ENCODE measurements around the gene KLK6. TPM values are rescaled to one million over a fixed set of nuclear protein-coding genes. Genes with fewer than 3 reads are reported as not detected.

KLK6 gene
- polyA plus RNA-seq, 4 donors, result 30.9 to 45.1 (median 35.1) TPM

GRCh38 chr19:50959731-50960500 lies 9.5 kb downstream of the KLK6 start:
- no peak for DNase-seq (ENCODE audit: low read depth in 4 of 4, low spot score in 2 of 4)

DNA sequence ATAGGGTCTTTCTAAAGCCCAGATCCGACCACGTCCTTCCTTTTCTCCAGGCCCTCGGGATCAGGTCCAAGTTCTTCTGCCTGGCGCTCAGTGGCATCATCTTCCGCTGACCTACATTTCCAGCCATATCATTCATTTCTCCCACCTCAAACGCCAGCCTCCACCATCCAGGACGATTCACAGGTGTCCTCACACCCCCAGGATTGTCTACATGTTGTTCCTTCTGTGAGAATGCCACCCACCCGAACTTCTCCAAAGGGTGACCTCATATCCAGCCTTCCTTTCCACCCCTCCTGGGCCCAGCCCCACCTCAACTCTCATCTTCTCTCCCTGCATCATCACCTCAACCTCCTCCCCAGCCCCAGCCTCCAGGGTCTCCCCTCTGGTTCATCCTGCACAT lies 11.8 kb downstream of the KLK6 start:
- no peak for DNase-seq (ENCODE audit: low read depth in 4 of 4, low spot score in 2 of 4)

DNA sequence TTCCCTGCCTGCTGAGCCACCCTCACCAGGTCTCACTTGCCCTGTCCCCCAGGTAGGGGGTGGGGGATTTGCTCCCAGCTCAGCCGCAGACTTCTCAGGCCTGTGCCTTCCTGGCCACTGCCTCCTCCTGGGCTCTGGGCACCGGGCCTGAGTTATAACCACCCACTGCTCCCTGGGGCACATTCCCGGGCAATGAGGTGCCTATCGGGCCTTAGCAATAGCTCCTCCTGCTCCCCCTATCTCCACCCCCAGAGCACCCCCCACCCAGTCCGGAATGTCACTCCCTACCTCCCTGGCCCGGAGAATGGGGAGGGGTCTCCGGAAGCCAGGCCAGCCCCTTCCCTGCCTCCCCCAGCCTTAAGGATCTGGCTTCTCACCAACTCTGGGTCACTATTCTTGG lies 16.5 kb downstream of the KLK6 start, which contains the start of gene KLK5:
KLK5 (minus strand) TSS at position 129 of the 400 bp plus-strand sequence. CDS start 381 bp downstream, outside the sequence.
- no peak for DNase-seq (ENCODE audit: low read depth in 4 of 4, low spot score in 2 of 4)

GRCh38 chr19:50949861-50950260 lies 19.5 kb downstream of the KLK6 start:
- no peak for DNase-seq (ENCODE audit: low read depth in 4 of 4, low spot score in 2 of 4)

GRCh38 chr19:50947123-50947522 lies 22.3 kb downstream of the KLK6 start:
- no peak for DNase-seq (ENCODE audit: low read depth in 4 of 4, low spot score in 2 of 4)

DNA sequence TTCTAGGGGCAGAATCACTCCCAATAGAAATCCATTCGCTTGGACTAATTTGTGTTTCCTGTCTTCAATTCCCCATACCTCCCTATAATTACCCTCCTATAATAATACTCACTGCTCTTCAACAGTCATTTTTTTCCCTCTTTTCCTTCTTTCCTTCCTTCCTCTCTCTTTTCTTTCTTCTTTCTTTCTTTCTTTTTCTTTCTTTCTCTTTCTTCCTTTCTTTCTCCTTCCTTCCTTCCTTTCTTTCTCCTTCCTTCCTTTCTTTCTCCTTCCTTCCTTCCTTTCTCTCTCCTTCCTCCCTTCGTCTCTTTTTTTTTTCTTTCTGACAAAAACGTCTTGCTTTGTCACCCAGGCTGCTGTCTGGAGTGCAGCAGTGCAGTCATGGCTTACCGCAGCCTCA lies 24.6 kb downstream of the KLK6 start:
- DNase-seq (ENCODE audit: low read depth in 4 of 4, low spot score in 2 of 4), result no peak

DNA sequence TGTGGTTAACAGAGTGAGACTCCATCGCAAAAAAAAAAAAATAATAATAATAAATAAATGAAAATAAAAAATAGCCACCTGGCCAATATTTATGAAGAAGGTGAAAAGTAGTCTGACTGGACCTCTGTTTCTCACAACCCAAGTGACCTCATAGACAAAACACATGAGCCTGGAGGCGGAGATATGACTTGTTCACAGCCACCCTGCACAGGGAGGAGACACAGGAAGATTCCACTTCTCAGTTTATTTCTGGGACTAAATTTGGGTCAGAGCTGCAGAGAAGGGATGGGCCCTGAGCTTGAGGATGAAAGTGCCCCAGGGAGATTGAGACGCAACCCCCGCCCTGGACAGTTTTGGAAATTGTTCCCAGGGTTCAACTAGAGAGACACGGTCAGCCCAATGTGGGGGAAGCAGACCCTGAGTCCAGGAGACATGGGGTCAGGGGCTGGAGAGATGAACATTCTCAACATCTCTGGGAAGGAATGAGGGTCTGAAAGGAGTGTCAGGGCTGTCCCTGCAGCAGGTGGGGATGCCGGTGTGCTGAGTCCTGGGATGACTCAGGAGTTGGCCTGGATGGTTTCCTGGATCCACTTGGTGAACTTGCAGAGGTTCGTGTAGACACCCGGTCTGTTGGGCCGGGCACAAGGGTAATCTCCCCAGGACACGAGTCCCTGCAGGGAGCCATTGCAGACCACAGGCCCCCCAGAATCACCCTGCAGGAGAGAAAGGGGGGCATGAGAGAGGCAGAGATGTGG lies 26.1 kb downstream of the KLK6 start:
- DNase-seq (ENCODE audit: low read depth in 4 of 4, low spot score in 2 of 4), result no peak

DNA sequence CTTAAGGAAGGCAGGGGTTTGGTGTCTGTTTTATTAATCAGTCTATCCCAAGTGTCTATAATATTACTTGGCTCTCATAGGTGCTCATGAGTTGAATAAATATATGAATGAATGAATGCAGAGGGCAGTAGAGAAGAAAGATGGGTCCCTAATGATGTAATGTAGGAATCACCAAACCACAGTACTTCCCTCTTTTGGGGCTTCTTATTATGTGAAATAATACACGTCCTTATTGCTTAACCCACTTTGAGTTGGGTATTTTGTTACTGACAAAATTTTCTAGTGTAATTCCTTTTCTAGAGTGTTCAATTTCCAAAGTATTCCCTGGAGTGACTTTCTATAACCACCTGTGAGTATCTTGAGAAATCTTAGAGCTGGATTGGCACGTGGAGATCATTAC lies 29.8 kb downstream of the KLK6 start:
- no peak for DNase-seq (ENCODE audit: low read depth in 4 of 4, low spot score in 2 of 4)

- DNase-seq (ENCODE audit: low read depth in 4 of 4, low spot score in 2 of 4), result no peak
Observed at GRCh38 chr19:50933640-50934039, 35.8 kb downstream of the KLK6 start.

DNA sequence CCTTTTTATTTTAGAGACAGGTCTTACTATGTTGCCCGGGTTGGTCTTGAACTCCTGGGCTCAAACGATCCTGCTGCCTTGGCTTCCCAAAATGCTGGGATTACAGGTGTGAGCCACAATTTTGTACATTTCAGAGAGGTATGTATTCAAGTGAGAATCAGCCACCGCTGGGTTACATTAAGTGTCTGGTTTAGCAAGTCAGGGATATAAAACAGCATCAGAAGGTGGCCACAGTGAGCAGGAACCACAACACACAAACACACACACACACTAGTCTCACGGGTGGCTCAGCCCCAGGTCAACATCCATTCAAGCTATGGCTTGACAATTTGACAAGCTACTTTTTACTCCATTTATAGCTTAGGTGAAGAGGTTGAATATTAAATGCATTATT lies 36.7 kb downstream of the KLK6 start:
- DNase-seq (ENCODE audit: low read depth in 4 of 4, low spot score in 2 of 4), result no peak

DNA sequence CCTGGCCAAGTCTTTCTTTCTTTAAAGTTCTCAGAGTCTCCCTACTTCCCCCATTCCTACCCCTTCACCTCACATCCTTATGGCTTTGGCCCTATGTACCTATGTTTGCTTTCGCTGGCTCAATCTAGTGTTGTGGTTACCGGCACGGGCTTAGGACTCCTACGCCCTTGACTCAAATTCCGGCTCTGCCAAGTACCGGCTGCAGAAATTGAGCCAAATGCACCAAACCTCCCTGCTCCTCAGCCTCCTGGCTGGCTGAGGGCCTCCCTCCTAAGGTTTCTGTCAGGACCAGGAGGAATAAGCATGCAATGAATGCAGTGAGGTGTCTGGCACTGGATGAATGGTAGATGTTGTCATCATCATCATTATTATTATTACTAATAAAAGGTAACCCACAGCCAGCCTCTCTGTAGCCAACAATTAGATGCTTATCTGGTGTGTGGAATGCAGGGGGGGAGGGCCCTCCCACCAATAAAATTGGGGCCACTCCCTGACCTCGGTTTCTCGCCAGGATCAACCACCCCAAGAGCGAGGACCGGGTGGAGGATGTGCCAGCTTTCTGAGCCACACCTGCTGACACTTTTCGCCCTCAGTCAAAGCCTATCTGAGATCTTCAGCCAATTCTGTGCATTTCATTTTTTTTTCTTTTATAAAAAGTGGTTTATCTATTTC lies 37.2 kb downstream of the KLK6 start:
- DNase-seq (ENCODE audit: low read depth in 4 of 4, low spot score in 2 of 4), result no peak

DNA sequence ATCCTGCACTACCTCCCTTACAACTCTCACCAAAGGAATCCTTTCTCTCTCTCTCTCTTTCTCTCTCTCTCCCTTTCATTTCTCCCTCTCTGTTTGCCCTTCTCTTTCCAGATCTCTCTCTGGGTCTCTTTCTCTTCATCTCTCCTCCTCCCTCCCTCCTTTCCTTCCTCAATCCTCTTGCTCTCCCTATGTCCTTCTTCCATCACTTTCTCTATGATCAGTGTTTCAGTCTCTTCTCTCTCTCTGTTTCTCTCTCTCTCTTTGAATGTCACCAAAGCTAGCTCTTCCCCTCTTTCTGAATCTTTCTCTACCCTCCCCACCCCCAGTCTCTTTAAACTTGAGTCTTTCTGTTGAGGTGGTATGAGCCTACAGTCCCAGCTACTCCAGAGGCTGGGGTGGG lies 38.4 kb downstream of the KLK6 start:
- no peak for DNase-seq (ENCODE audit: low read depth in 4 of 4, low spot score in 2 of 4)

- DNase-seq (ENCODE audit: low read depth in 4 of 4, low spot score in 2 of 4), result no peak
Observed at GRCh38 chr19:50928831-50929230, 40.6 kb downstream of the KLK6 start.

DNA sequence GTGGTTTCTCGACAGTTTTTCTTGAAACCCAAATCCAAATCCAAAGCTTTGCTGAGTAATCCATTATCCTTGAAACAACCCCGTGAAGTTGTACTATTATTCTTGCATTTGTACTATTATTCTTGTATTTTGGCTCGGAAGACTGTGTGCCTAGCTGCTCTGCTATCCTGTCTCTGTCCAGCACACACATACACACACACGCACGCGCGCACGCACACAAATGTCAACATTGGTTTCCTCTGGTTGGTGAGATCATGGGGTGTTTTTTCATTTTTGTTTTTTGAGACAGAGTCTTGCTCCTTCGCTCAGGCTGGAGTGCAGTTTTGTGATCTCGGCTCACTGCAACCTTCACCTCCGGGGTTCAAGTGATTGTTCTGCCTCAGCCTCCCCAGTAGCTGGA lies 43.2 kb downstream of the KLK6 start:
- no peak for DNase-seq (ENCODE audit: low read depth in 4 of 4, low spot score in 2 of 4)

DNA sequence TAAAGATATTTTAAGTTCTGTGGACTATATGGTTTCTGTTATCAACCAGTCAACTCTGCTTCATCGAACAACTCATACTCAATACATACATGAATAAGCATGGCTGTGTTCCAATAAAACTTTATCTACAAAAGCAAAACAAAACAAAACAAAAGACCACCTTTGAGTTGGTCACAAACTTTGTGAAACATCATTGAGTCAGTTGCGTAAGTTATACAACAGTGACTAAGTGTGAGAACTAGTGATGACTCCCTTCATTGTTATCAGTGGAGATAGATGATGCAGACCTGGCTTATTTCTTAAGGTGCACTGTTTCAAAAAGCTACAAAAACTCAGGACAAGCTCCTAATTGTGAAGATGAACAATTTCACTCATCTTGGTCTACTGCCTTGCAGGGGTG lies 43.7 kb downstream of the KLK6 start:
- DNase-seq (ENCODE audit: low read depth in 4 of 4, low spot score in 2 of 4), result no peak

- DNase-seq (ENCODE audit: low read depth in 4 of 4, low spot score in 2 of 4), result no peak
Observed at GRCh38 chr19:50924586-50924985, 44.8 kb downstream of the KLK6 start.

DNA sequence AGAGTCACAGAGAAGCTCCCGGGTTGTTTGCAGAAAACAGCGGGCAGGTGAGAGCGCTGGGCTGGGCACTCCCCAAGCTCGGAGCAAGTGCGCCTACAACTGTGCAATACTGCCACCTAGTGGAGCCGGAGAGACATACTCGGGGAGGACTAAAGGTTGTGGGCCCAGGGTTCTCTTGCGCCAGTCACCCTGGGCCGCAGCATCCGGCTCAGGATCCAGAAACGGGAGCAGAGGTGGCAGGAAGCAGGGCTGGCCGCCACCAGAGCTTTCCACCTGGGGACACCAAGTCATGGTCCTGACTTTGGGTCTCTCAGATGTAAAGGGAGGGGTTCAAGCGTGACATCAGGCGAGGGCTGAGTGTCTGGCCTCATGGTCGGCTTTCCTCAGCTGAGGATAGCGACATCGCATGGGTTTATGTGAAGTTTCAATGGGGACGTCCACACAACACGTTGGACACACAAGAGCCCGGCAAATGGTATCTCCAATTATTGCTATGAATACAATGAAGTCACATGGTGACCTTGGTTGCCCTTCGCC lies 47.0 kb downstream of the KLK6 start:
- peak in 3 of 4 donors; percentile 50 to 80 (median 58) for DNase-seq (ENCODE audit: low read depth in 4 of 4, low spot score in 2 of 4)

GRCh38 chr19:50921426-50922316 lies 47.7 kb downstream of the KLK6 start:
- no peak for DNase-seq (ENCODE audit: low read depth in 4 of 4, low spot score in 2 of 4)

DNA sequence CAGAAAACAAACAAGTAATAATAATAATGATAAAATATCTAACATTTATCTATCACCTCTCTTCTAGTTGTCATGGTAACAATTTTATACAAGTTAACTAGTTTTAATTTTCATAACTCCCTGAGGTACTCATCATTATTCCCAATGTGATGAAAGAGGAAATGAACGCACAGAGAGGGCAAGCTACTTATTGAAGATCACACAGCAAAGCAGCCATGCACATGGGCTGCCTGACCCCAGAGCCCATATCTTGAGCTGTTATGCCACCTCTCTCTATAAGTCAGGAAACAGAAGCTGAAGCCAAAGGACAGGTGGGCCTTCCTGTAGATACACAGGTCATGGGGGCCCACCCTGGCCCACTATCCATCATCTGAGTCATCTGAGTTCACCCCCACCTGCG lies 53.3 kb downstream of the KLK6 start:
- DNase-seq (ENCODE audit: low read depth in 4 of 4, low spot score in 2 of 4), result no peak

Measured in left renal cortex interstitium (tissue), 4 donors.